ENCODE results near the gene GLB1L2.

GRCh38 chr11:134364261-134364660 lies 32.5 kb downstream of the GLB1L2 start:
- TF ChIP-seq CTCF (IDR thresholded peaks at IDR 0.05) (no peak), POLR2AphosphoS5 (IDR thresholded peaks at IDR 0.05) (no peak), POLR2A (IDR thresholded peaks at IDR 0.05; ENCODE audit: low read depth) (no peak), EP300 (IDR thresholded peaks at IDR 0.05) (no peak)

Measured in esophagus muscularis mucosa (tissue), 4 donors.